CD4-positive, alpha-beta T cell (primary cell): ENCODE measurements around the gene RAMP1. TPM values are rescaled to one million over a fixed set of nuclear protein-coding genes. Genes with fewer than 3 reads are reported as not detected.

Source experiments
- ATAC-seq: fragments of 200-7000 bp; cut with Tn5 transposase; one replicate; pipeline ENCODE4 v1.10.0; 2022; ENCODE audit warnings: mild to moderate bottlenecking; ENCODE audit not compliant: poor library complexity
- CTCF ChIA-PET: fragments of 350-600 bp; sonication (Branson Sonifier 250); formaldehyde crosslinking; loops from one replicate; lab custom pipeline; 2021; ENCODE audit warnings: antibody characterized with exemption, inconsistent platforms; lab: Charles Lee
- POLR2A ChIA-PET: fragments of 350-600 bp; sonication (Branson Sonifier 250); formaldehyde crosslinking; loops from one replicate; lab custom pipeline; 2021; ENCODE audit warnings: antibody characterized with exemption, inconsistent platforms; lab: Charles Lee
- DNase-seq, 14 experiments: peaks; one replicate each; pipeline ENCODE4 v3.0.0-alpha.2; 2013 to 2020; ENCODE audit warnings: mixed read lengths in 2 of 14
- H3K27ac ChIP-seq, 2 donors: one replicate each; pipeline versions ENCODE4 v1.5.1 to v1.7.0; 2013; ENCODE audit warnings: low read length in 2 of 2, low read depth in 1 of 2, mild to moderate bottlenecking in 1 of 2
- H3K27me3 ChIP-seq, 2 experiments: 1 replicate in 1 of 2; 2 replicates in 1 of 2; pipeline versions ENCODE4 v1.6.1 to v1.7.0; 2013; ENCODE audit warnings: low read length in 2 of 2, control low read depth in 1 of 2, mild to moderate bottlenecking in 1 of 2, moderate library complexity in 1 of 2; ENCODE audit not compliant: insufficient read depth in 2 of 2, control insufficient read depth in 1 of 2
- H3K36me3 ChIP-seq: one replicate; pipeline ENCODE4 v1.6.1; 2013; ENCODE audit warnings: low read length, control low read depth; ENCODE audit not compliant: insufficient read depth
- H3K4me1 ChIP-seq: one replicate; pipeline ENCODE4 v1.6.1; 2013; ENCODE audit warnings: low read length, control low read depth; ENCODE audit not compliant: insufficient read depth
- H3K4me3 ChIP-seq: one replicate; pipeline ENCODE4 v1.5.1; 2013; ENCODE audit warnings: mild to moderate bottlenecking, low read length, moderate library complexity
- H3K9me3 ChIP-seq, 2 experiments: 1 replicate in 1 of 2; 2 replicates in 1 of 2; pipeline versions ENCODE4 v1.6.1 to v1.7.0; 2013; ENCODE audit warnings: low read length in 2 of 2, mild to moderate bottlenecking in 2 of 2, control low read depth in 1 of 2, moderate library complexity in 1 of 2; ENCODE audit not compliant: control insufficient read depth in 1 of 2, insufficient read depth in 1 of 2
- H3K27ac Mint-ChIP-seq: one replicate; pipeline ENCODE4 v1.8.0; 2020; ENCODE audit warnings: mixed read lengths
- H3K27me3 Mint-ChIP-seq: one replicate; pipeline ENCODE4 v1.8.0; 2021; ENCODE audit warnings: mixed read lengths
- H3K36me3 Mint-ChIP-seq: one replicate; pipeline ENCODE4 v1.8.0; 2021; ENCODE audit warnings: low read depth, mixed read lengths
- H3K4me1 Mint-ChIP-seq: one replicate; pipeline ENCODE4 v1.8.0; 2021; ENCODE audit warnings: low read depth, mixed read lengths
- H3K4me3 Mint-ChIP-seq: one replicate; pipeline ENCODE4 v1.8.0; 2020; ENCODE audit warnings: mild to moderate bottlenecking, mixed read lengths
- H3K9me3 Mint-ChIP-seq: one replicate; pipeline ENCODE4 v1.8.0; 2020; ENCODE audit warnings: mixed read lengths
- CTCF ChIP-seq: fragments of 200-600 bp; IDR thresholded peaks from one replicate; pipeline ENCODE4 v1.8.0; 2022; ENCODE audit warnings: antibody characterized with exemption, mild to moderate bottlenecking
- intact Hi-C, 2 experiments: fragments of 100-400 bp; cut with DNase I in 1 of 2; cut with micrococcal nuclease in 1 of 2; formaldehyde crosslinking; loops; one replicate each; pipeline versions ENCODE4 v1.15.1 to v1.9.0; 2023 to 2025; cut with DNase I, micrococcal nuclease
- total RNA-seq, 174 experiments: library from RNA in 2 of 174; stranded (reverse) in 2 of 174; gene quantifications; one replicate each; pipeline ENCODE4 v1.2.3 and lab custom pipeline; 2021 to 2026

The RAMP1 gene
- total RNA-seq, 2 experiments from 2014 or later, result not detected

GRCh38 chr2:237927986-237928385 is 68.6 kb downstream of the RAMP1 start:
- no peaks in the 10 kb centered on the region for H3K9me3 Mint-ChIP-seq

GRCh38 chr2:237929979-237930378 is 70.6 kb downstream of the RAMP1 start:
- H3K36me3 ChIP-seq, result no peaks in the 10 kb centered on the region

More at GRCh38 chr2:237927986-237928385, 68.6 kb downstream of the RAMP1 start:
- Histone ChIP-seq H3K27ac (no peak overlapping the region), H3K4me1 (peaks cover 11% of the 10 kb centered on the region), H3K4me3 (no peak overlapping the region), H3K27me3 (no peaks in the 10 kb centered on the region), H3K9me3 (peaks cover 0 to 12% of the 10 kb centered on the region in 2 experiments), H3K36me3 (no peaks in the 10 kb centered on the region)
- H3K27me3 Mint-ChIP-seq, result no peaks in the 10 kb centered on the region
- no peak overlapping the region for H3K27ac Mint-ChIP-seq
- ChIA-PET CTCF (no interaction called here), POLR2A (no interaction called here)
- peaks cover 9% of the 10 kb centered on the region for H3K4me1 Mint-ChIP-seq
- TF ChIP-seq CTCF, result no peak
- no peak for DNase-seq
- no peaks in the 10 kb centered on the region for H3K36me3 Mint-ChIP-seq
- intact Hi-C loops, result no loop called here
- no peak overlapping the region for H3K4me3 Mint-ChIP-seq
- no peak for ATAC-seq

GRCh38 chr2:237931205-237931721 is 71.8 kb downstream of the RAMP1 start:
- Mint-ChIP-seq H3K4me1 (peaks cover 4% of the 10 kb centered on the region), H3K36me3 (no peaks in the 10 kb centered on the region), H3K27me3 (peaks cover 3% of the 10 kb centered on the region), H3K4me3 (no peak overlapping the region), H3K27ac (no peak overlapping the region), H3K9me3 (no peaks in the 10 kb centered on the region)
- no peak for TF ChIP-seq CTCF
- ChIA-PET CTCF (no interaction called here), POLR2A (interaction anchor here (1.1 kb wide), 1 partner anchor 10 kb away, joined by 4 read pairs; no protein-coding TSS in a partner anchor)
- intact Hi-C loops, result no loop called here
- Histone ChIP-seq H3K4me3 (no peak overlapping the region), H3K9me3 (peaks cover 0 to 12% of the 10 kb centered on the region in 2 experiments), H3K36me3 (no peaks in the 10 kb centered on the region), H3K27ac (no peak overlapping the region), H3K27me3 (no peaks in the 10 kb centered on the region), H3K4me1 (no peaks in the 10 kb centered on the region)
- ATAC-seq (no peak), DNase-seq (no peak)

More at GRCh38 chr2:237929979-237930378, 70.6 kb downstream of the RAMP1 start:
- Histone ChIP-seq H3K27me3 (no peaks in the 10 kb centered on the region), H3K4me1 (peaks cover 5% of the 10 kb centered on the region), H3K27ac (no peak overlapping the region), H3K9me3 (peaks cover 0 to 12% of the 10 kb centered on the region in 2 experiments), H3K4me3 (no peak overlapping the region)
- H3K4me1 Mint-ChIP-seq, result peaks cover 5% of the 10 kb centered on the region
- no peak overlapping the region for H3K4me3 Mint-ChIP-seq
- TF ChIP-seq CTCF, result no peak
- no peaks in the 10 kb centered on the region for H3K36me3 Mint-ChIP-seq
- H3K27me3 Mint-ChIP-seq, result peaks cover 3% of the 10 kb centered on the region
- POLR2A ChIA-PET, result no interaction called here
- ATAC-seq (no peak), DNase-seq (no peak)
- no peaks in the 10 kb centered on the region for H3K9me3 Mint-ChIP-seq
- CTCF ChIA-PET, result no interaction called here
- no peak overlapping the region for H3K27ac Mint-ChIP-seq
- intact Hi-C loops, result no loop called here
